CD4-positive, alpha-beta T cell treated with Interleukin-21 for 1 hour (primary cell): ENCODE results near the gene GATA2.

Experiments used
- DNase-seq: peaks from one replicate; pipeline ENCODE4 v3.0.0-alpha.2; 2020

Gene GATA2

GRCh38 chr3:128472449-128473179 lies 20.4 kb downstream of the GATA2 start:
- no peak for DNase-seq

- no peak for DNase-seq
These were observed 21.3 kb downstream of the GATA2 start for GRCh38 chr3:128471720-128472119.

GRCh38 chr3:128471110-128471509 lies 21.9 kb downstream of the GATA2 start:
- no peak for DNase-seq

- DNase-seq, result no peak
These were observed 22.7 kb downstream of the GATA2 start for GRCh38 chr3:128470134-128470899.

- no peak for DNase-seq
These were observed 23.4 kb downstream of the GATA2 start for GRCh38 chr3:128469556-128469955.

GRCh38 chr3:128468791-128469527 lies 24.0 kb downstream of the GATA2 start:
- no peak for DNase-seq

GRCh38 chr3:128468285-128468790 lies 24.7 kb downstream of the GATA2 start:
- no peak for DNase-seq

GRCh38 chr3:128466840-128467541 lies 26.0 kb downstream of the GATA2 start, which contains the start of gene DNAJB8:
DNAJB8 (minus strand) TSS chr3:128466890; CDS start chr3:128463245, 3,645 bp downstream.
- DNase-seq, result no peak

- no peak for DNase-seq
These were observed 28.3 kb downstream of the GATA2 start for GRCh38 chr3:128464702-128465101.

- no peak for DNase-seq
These were observed 28.8 kb downstream of the GATA2 start for GRCh38 chr3:128464188-128464587.

GRCh38 chr3:128463771-128464170 lies 29.2 kb downstream of the GATA2 start:
- no peak for DNase-seq

- DNase-seq, result no peak
These were observed 29.6 kb downstream of the GATA2 start for GRCh38 chr3:128463354-128463753.

GRCh38 chr3:128462931-128463330 lies 30.1 kb downstream of the GATA2 start:
- no peak for DNase-seq

- DNase-seq, result no peak
These were observed 30.6 kb downstream of the GATA2 start for GRCh38 chr3:128462341-128462910.

GRCh38 chr3:128461731-128462130 lies 31.3 kb downstream of the GATA2 start:
- DNase-seq, result no peak

GRCh38 chr3:128459461-128459820 lies 33.6 kb downstream of the GATA2 start:
- no peak for DNase-seq

- no peak for DNase-seq
These were observed 34.1 kb downstream of the GATA2 start for GRCh38 chr3:128458746-128459460.

GRCh38 chr3:128457937-128458336 lies 35.1 kb downstream of the GATA2 start:
- no peak for DNase-seq

- DNase-seq, result no peak
These were observed 36.0 kb downstream of the GATA2 start for GRCh38 chr3:128456776-128457715.
